Measurements from ENCODE around the gene OR51L1. TPM values are rescaled to one million over a fixed set of nuclear protein-coding genes. Genes with fewer than 3 reads are reported as not detected.

The OR51L1 gene
- total RNA-seq, 6 experiments from 2014 or later: not detected

DNA sequence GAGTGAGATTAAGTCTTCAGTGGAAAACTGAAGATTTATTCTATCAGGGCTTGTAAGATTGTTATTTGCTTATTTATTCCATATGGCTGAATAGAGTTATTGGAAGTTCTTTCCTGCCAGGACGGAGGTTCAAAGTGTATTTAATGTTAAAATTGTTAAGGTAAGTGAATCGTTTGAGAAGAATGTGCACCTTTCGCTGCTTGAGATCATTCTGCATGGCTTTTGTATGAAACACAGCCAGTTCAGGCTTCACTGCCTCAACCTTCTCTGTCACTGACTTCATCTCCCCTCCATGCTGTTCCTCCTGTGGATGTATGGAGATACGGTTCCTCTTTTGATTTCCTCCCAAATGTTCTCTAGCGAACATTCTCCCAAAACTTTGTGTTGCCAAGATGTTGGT is 19.2 kb upstream of the OR51L1 start:
- TF ChIP-seq, protein P1, sequence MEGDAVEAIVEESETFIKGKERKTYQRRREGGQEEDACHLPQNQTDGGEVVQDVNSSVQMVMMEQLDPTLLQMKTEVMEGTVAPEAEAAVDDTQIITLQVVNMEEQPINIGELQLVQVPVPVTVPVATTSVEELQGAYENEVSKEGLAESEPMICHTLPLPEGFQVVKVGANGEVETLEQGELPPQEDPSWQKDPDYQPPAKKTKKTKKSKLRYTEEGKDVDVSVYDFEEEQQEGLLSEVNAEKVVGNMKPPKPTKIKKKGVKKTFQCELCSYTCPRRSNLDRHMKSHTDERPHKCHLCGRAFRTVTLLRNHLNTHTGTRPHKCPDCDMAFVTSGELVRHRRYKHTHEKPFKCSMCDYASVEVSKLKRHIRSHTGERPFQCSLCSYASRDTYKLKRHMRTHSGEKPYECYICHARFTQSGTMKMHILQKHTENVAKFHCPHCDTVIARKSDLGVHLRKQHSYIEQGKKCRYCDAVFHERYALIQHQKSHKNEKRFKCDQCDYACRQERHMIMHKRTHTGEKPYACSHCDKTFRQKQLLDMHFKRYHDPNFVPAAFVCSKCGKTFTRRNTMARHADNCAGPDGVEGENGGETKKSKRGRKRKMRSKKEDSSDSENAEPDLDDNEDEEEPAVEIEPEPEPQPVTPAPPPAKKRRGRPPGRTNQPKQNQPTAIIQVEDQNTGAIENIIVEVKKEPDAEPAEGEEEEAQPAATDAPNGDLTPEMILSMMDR (IDR thresholded peaks at IDR 0.05): no peak
- Mint-ChIP-seq H3K36me3 (ENCODE audit: low read depth) (no peaks in the 10 kb centered on the region), H3K27ac (no peak overlapping the region), H3K4me1 (ENCODE audit: low read depth) (no peaks in the 10 kb centered on the region), H3K27me3 (ENCODE audit: insufficient read depth) (no peaks in the 10 kb centered on the region), H3K9me3 (peaks cover 22% of the 10 kb centered on the region), H3K4me3 (no peak overlapping the region)
- no peak for DNase-seq

DNA sequence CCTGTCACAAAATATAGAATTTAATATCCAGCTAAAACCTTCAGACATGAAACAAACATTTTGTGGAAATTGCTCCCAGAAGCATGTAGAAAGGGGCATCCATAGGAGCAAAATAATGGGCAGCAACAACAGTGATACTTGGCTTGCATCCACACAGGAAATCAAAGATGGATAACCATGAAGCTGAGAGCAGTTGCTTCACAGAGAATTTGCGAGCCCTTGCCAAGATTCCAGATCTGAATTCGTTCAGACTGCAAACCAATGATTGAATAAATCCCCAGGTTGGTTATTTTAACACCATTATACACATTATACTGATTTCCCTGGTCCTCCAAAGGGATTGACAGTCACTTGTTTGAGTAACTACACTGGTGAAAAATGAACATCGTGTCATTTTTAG is 15.6 kb upstream of the OR51L1 start:
- TF ChIP-seq, protein P1 (IDR thresholded peaks at IDR 0.05): no peak
- no peak overlapping the region for H3K4me3 Mint-ChIP-seq
- H3K27ac Mint-ChIP-seq: no peak overlapping the region
- H3K4me1 Mint-ChIP-seq (ENCODE audit: low read depth): no peaks in the 10 kb centered on the region
- peaks cover 17% of the 10 kb centered on the region for H3K9me3 Mint-ChIP-seq
- H3K36me3 Mint-ChIP-seq (ENCODE audit: low read depth): no peaks in the 10 kb centered on the region
- no peaks in the 10 kb centered on the region for H3K27me3 Mint-ChIP-seq (ENCODE audit: insufficient read depth)
- no peak for DNase-seq

DNA sequence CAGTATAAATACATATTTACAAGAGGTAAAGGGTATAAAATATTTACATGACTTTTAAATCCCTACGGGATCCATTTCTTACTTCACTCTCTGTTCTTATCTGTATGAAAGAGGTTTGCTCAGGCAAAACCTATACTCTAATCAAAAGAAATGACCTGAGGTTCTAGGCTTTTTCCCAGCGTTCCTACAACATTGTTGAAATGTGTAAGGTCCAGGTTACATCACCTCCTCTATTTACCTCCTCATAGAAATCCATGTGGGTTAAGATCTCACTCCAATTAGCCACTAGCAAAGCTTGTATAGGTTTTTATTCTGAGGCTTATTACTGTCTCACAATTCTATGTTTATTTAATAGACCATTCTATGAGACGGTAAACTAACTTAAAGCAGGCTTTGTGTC is 12.0 kb upstream of the OR51L1 start:
- Mint-ChIP-seq H3K4me1 (ENCODE audit: low read depth) (no peaks in the 10 kb centered on the region), H3K27me3 (ENCODE audit: insufficient read depth) (no peaks in the 10 kb centered on the region), H3K27ac (no peak overlapping the region), H3K4me3 (no peak overlapping the region), H3K36me3 (ENCODE audit: low read depth) (no peaks in the 10 kb centered on the region), H3K9me3 (peaks cover 24% of the 10 kb centered on the region)
- TF ChIP-seq, protein P1 (IDR thresholded peaks at IDR 0.05): no peak
- no peak for DNase-seq

DNA sequence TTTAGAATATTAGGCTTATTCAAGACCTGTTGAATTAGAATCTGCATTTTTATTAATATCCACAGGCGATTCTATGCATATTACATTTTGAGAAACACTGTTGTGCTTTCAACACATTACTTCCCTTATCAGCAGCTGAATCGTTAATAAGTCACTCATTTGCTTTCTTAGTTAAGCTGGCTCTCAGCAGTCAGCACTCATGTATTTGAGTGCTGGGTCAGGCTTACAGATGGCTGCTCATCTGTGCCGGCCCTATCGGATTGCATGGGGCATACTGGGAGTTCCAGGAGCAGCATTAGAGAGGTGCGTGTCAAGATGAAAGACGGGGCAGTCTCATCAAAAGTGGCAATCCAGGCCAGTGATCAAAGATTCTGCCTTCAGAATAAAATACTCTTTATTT is 10.8 kb upstream of the OR51L1 start:
- TF ChIP-seq, protein P1 (IDR thresholded peaks at IDR 0.05): no peak
- H3K27ac Mint-ChIP-seq: no peak overlapping the region
- peaks cover 24% of the 10 kb centered on the region for H3K9me3 Mint-ChIP-seq
- H3K4me1 Mint-ChIP-seq (ENCODE audit: low read depth): no peaks in the 10 kb centered on the region
- no peak overlapping the region for H3K4me3 Mint-ChIP-seq
- no peaks in the 10 kb centered on the region for H3K36me3 Mint-ChIP-seq (ENCODE audit: low read depth)
- H3K27me3 Mint-ChIP-seq (ENCODE audit: insufficient read depth): no peaks in the 10 kb centered on the region
- DNase-seq: no peak

DNA sequence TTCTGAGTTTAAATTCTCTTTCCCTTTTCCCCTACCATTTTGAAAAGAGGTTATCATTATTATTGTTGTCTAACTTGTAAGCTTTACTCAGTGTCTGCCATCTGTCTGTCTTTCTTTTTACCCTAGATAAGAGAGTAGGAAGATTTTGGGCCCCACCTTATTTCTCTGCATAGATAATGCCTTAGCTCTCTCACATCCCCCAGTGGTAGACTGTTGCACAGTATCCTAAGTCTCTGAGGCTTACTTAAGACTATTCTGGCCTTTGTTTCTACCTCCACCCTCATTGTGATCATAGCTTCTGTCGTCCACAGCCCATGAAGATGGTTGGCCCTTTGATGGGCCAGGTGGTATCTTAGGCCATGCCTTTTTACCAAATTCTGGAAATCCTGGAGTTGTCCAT is 3.6 kb upstream of the OR51L1 start:
- TF ChIP-seq, protein P1 (IDR thresholded peaks at IDR 0.05): no peak
- H3K27me3 Mint-ChIP-seq (ENCODE audit: insufficient read depth): no peaks in the 10 kb centered on the region
- no peaks in the 10 kb centered on the region for H3K36me3 Mint-ChIP-seq (ENCODE audit: low read depth)
- H3K4me3 Mint-ChIP-seq: no peak overlapping the region
- H3K4me1 Mint-ChIP-seq (ENCODE audit: low read depth): no peaks in the 10 kb centered on the region
- DNase-seq: no peak
- H3K9me3 Mint-ChIP-seq: peaks cover 54% of the 10 kb centered on the region
- H3K27ac Mint-ChIP-seq: no peak overlapping the region

Data from HFFc6 (cell line).